Coronary artery (tissue), 2 donors: Measurements from ENCODE around the gene ARHGAP31.
"Not testable (repeated sequence)": the region's sequence is repeated elsewhere in the genome, so short reads cannot be mapped to it uniquely, and the experiment has no call there.

Experiments
- DNase-seq: peaks from one replicate; pipeline ENCODE4 v3.0.0-alpha.2; 2017; ENCODE audit warnings: low spot score
- H3K27ac ChIP-seq, 2 donors: fragments of 200-600 bp; sonication (generic); one replicate each; pipeline ENCODE4 v1.5.1; 2016 to 2019
- H3K4me3 ChIP-seq: fragments of 200-600 bp; sonication (generic); 2 replicates; pipeline ENCODE4 v1.5.1; 2016; ENCODE audit warnings: mild to moderate bottlenecking, moderate library complexity
- CTCF ChIP-seq: fragments of 200-600 bp; sonication (generic); IDR thresholded peaks from one replicate; pipeline ENCODE4 v1.5.1; 2019; ENCODE audit warnings: antibody characterized with exemption

The ARHGAP31 gene

GRCh38 chr3:119349354-119350041, 55.3 kb downstream of the ARHGAP31 start:
- Histone ChIP-seq H3K27ac (no peak overlapping the region), H3K4me3 (no peak overlapping the region)
- DNase-seq: no peak
- TF ChIP-seq CTCF: no peak

GRCh38 chr3:119350114-119350513, 55.9 kb downstream of the ARHGAP31 start:
- Histone ChIP-seq H3K4me3 (no peak overlapping the region), H3K27ac (no peak overlapping the region)
- no peak for DNase-seq
- no peak for TF ChIP-seq CTCF

DNA sequence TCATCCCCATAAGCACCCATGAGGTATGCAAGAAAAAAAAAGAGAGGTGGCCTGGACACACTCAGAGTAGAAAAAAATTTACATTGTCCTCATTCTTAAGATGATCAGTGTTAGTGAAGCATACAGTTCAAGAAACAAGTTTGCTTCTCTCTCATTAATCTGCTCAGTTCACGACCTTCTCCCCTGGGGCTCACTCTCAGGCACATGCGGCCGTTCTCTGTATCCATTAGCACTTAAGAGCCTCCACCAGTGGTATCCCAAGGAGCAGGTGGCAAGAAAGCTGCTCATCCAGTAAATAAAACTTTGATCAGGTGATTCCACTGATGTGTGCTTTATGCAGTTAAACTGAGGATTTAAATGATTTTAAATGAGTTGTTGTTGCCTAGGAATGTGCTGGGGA, 57.4 kb downstream of the ARHGAP31 start:
- Histone ChIP-seq H3K27ac (no peak overlapping the region), H3K4me3 (no peak overlapping the region)
- TF ChIP-seq CTCF: no peak
- DNase-seq: no peak

DNA sequence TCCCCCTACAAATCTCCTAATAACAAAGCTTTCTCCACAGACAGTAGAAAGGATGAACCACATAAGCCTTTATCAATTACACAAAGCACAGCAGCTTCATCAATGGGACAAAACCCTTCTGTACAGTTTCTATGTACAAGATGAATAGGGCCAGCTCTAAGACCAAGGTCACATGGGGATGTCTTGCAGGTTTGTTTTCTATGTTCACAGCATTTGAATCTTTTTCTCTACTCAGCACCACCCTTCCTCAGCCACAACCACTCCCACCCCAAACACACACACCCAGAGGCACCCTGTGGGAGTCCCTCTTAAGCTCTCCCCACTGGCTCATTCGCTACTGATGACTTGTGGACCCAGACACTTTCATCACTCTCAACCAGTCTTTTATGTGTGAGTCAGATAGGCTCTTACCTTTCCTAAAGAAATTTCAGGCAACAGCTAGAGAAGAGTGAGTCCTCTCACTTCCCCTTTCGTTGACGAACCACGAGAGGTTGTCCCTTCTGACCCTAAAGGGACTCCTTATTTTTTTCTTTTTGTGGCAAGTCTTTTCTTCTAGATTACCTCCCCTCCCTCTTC, 57.9 kb downstream of the ARHGAP31 start:
- no peak for TF ChIP-seq CTCF
- Histone ChIP-seq H3K4me3 (no peak overlapping the region), H3K27ac (no peak overlapping the region)
- DNase-seq: no peak

DNA sequence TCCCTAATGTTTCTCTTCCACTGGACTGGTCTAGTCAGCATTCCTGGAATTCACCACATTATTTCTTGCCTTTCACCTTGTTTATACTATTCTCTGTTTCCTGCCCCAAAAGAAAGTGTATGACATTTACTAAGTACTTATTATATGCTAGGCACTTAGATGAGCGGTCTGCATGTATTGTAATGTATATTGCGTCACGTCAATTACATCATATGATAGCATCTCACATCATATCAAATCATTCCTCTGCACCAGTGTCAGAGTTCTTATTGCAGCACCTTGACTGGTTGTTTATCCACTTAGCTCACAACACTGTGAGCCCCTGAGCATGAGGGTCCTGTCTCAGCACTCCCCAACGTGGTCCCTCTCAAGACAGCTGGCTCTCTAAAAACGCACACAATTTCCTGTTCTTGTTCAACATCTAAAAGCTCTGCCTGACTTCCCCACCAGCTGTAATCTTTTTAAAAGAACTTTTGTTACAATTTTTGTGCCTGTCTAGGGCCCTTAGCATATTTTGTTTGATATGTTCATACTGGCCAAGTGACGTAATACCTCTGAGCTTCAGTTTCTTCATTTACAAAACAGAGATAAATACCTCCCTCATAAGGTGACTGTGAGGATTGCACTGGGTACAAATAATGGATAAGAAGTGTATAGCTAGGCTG, 58.8 kb downstream of the ARHGAP31 start:
- no peak overlapping the region for H3K27ac ChIP-seq
- no peak for DNase-seq
- no peak overlapping the region for H3K4me3 ChIP-seq
- no peak for TF ChIP-seq CTCF

GRCh38 chr3:119355608-119356007, 61.4 kb downstream of the ARHGAP31 start:
- H3K4me3 ChIP-seq, DNase-seq, H3K27ac ChIP-seq: not testable (repeated sequence)

- no peak for DNase-seq
- no peak for TF ChIP-seq CTCF
- no peak overlapping the region for H3K27ac ChIP-seq
- H3K4me3 ChIP-seq: no peak overlapping the region
Measured at GRCh38 chr3:119356646-119357045, 62.5 kb downstream of the ARHGAP31 start.
